GM12878 (cell line): ENCODE data around the gene FAM111B. TPM values are rescaled to one million over a fixed set of nuclear protein-coding genes. Genes with fewer than 3 reads are reported as not detected.

Experiments
- ATAC-seq: fragments of 200-7000 bp; cut with Tn5 transposase; 3 replicates; pipeline ENCODE4 v1.9.1; 2020; ENCODE audit warnings: mild to moderate bottlenecking, moderate library complexity
- BruUV-seq: library from RNA; stranded (reverse); fragments of 400-500 nt; replicated peaks from 2 replicates; lab custom pipeline; 2021; lab: Mats Ljungman, UMichigan
- CTCF ChIA-PET: fragments of 300-600 bp; sonication (Branson Sonifier 250); formaldehyde crosslinking; extraction: SDS; loops from one replicate; lab custom pipeline; 2021; ENCODE audit warnings: inconsistent platforms; lab: Yijun Ruan, JAX
- POLR2A ChIA-PET: fragments of 350-600 bp; formaldehyde crosslinking; extraction: SDS; loops from one replicate; lab custom pipeline; 2021; ENCODE audit warnings: inconsistent platforms; lab: Charles Lee
- RAD21 ChIA-PET: fragments of 300-600 bp; sonication (Branson Sonifier 250); formaldehyde crosslinking; loops from one replicate; lab custom pipeline; 2023; ENCODE audit warnings: antibody characterized with exemption; ENCODE audit not compliant: unreplicated experiment; lab: Charles Lee
- SMC1A ChIA-PET: fragments of 300-600 bp; sonication (Branson Sonifier 250); formaldehyde crosslinking; loops from one replicate; lab custom pipeline; 2023; ENCODE audit not compliant: unreplicated experiment, uncharacterized antibody; lab: Charles Lee
- DNase-seq: peaks from one replicate; pipeline ENCODE4 v3.0.0-alpha.2; 2011; ENCODE audit warnings: low read depth, low spot score
- FAIRE-seq: peaks from 3 replicates; lab custom pipeline; 2011; peaks lifted over from hg19 to GRCh38; lab: Jason Lieb, UNC
- H2AFZ ChIP-seq: 2 replicates; pipeline ENCODE4 v1.6.0; 2011; ENCODE audit warnings: low read depth, low read length, control low read depth; ENCODE audit not compliant: control insufficient read depth
- H3K27ac ChIP-seq: 2 replicates; pipeline ENCODE4 v1.5.1; 2011; ENCODE audit warnings: control low read depth; ENCODE audit not compliant: control insufficient read depth, insufficient read depth
- H3K27me3 ChIP-seq, 2 experiments: replicated peaks in 1 of 2; 2 replicates each; pipeline versions ENCODE4 v1.6.0 to v1.6.1; 2011; ENCODE audit warnings: low read length in 1 of 2; ENCODE audit not compliant: control insufficient read depth in 2 of 2, insufficient read depth in 2 of 2
- H3K36me3 ChIP-seq, 2 experiments: 2 replicates each; pipeline ENCODE4 v1.5.1; 2011; ENCODE audit warnings: low read length in 1 of 2; ENCODE audit not compliant: control insufficient read depth in 2 of 2, insufficient read depth in 2 of 2
- H3K4me1 ChIP-seq: 2 replicates; pipeline ENCODE4 v1.6.1; 2011; ENCODE audit warnings: mild to moderate bottlenecking, low read length, moderate library complexity, mixed read lengths; ENCODE audit not compliant: control insufficient read depth, insufficient read depth
- H3K4me2 ChIP-seq: 2 replicates; pipeline ENCODE4 v1.6.0; 2011; ENCODE audit warnings: control low read depth; ENCODE audit not compliant: control insufficient read depth, insufficient read depth
- H3K4me3 ChIP-seq: fragments of 200-600 bp; sonication (generic); 2 replicates; pipeline ENCODE4 v1.5.1; 2016
- H3K79me2 ChIP-seq: 2 replicates; pipeline ENCODE4 v1.6.0; 2011; ENCODE audit warnings: low read length; ENCODE audit not compliant: control insufficient read depth, insufficient read depth
- H3K9ac ChIP-seq: 2 replicates; pipeline ENCODE4 v1.8.0; 2011; ENCODE audit warnings: low read length, control low read depth, mixed read lengths; ENCODE audit not compliant: control insufficient read depth, insufficient read depth
- H3K9me3 ChIP-seq: replicated peaks from 3 replicates; pipeline ENCODE4 v1.5.1; 2011; ENCODE audit warnings: mild to moderate bottlenecking, low read length; ENCODE audit not compliant: control insufficient read depth, insufficient read depth
- H4K20me1 ChIP-seq: 2 replicates; pipeline ENCODE4 v1.6.0; 2011; ENCODE audit not compliant: control insufficient read depth, insufficient read depth
- in situ Hi-C: fragments of 300-500 bp; cut with MboI; formaldehyde crosslinking; loops from 9 replicates; pipeline ENCODE4 v1.14.3; 2018; ENCODE audit warnings: mixed read lengths
- intact Hi-C: fragments of 100-400 bp; cut with micrococcal nuclease; formaldehyde crosslinking; loops from one replicate; pipeline ENCODE4 v1.14.2; 2022; ENCODE audit not compliant: unreplicated experiment
- polyA plus RNA-seq, 11 experiments: library from polyadenylated mRNA; depleted of rRNA in 4 of 11; unstranded in 6 of 11; stranded (reverse) in 5 of 11; fragments of >200 nt; fragmentation: Nextera tagmentation in 4 of 11; fragmentation: Illumina TruSeq in 1 of 11; extraction: Ambion mirVana in 4 of 11; extraction: Trizol in 1 of 11; gene quantifications; 1 replicate in 1 of 11; 2 replicates in 10 of 11; pipeline versions ENCODE4 v1.2.1 to v1.2.3, GENCODE V29; 2011 to 2016; ENCODE audit warnings: inconsistent platforms in 2 of 11, missing spikeins in 2 of 11, low read depth in 1 of 11
- total RNA-seq, 4 experiments: library from RNA; depleted of rRNA in 3 of 4; stranded (reverse); fragments of >200 nt in 3 of 4; fragmentation: Illumina TruSeq in 1 of 4; extraction: Trizol in 1 of 4; gene quantifications; 2 replicates each; pipeline versions ENCODE4 v1.2.1 to v1.2.3, GENCODE V29; 2013 to 2021
- TF ChIP-seq, protein P1 (sequence below): fragments of 450-650 bp; IDR thresholded peaks from 2 replicates; pipeline ENCODE4 v1.6.1; 2017; ENCODE audit warnings: mild to moderate bottlenecking, low read depth, inconsistent platforms; ENCODE audit not compliant: poor library complexity, severe bottlenecking

The FAM111B gene
- total and polyA plus RNA-seq, 10 of the 15 experiments (the other 5 are each of a cell fraction or from before 2014, with no cell fraction given): 35.9 to 97.2 (median 62.1) TPM

DNA sequence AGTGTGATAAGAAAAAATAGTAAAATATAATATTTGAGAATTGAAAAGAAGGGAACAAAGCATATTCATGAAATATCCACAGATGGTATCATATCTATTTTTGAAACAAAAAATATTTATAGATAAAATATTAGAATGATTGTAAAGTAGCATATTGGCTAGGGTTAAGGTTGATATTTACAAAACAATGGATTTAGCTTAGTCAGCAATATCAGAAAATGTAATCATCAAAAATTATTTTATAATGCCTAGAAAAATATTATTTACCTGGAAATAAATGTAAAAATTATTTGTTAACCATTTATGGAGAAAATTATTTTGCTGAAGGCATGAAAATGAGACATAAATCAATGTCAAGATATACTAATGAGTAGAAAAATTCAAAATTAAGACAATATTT, 12.8 kb downstream of the FAM111B start:
- Histone ChIP-seq H3K36me3 (peaks cover 10 to 20% of the 10 kb centered on the region in 2 experiments), H3K4me3 (no peak overlapping the region), H3K9me3 (peaks cover 27% of the 10 kb centered on the region), H3K4me2 (no peak overlapping the region), H3K4me1 (no peaks in the 10 kb centered on the region), H2AFZ (no peak overlapping the region), H3K27me3 (no peaks in the 10 kb centered on the region), H3K79me2 (peaks cover 2% of the 10 kb centered on the region; the same call in 1 of the 2 replicates), H3K27ac (no peak overlapping the region), H3K9ac (no peak overlapping the region), H4K20me1 (no peaks in the 10 kb centered on the region)
- DNase-seq: no peak
- ChIA-PET SMC1A (interaction anchor here (0.6 to 4.7 kb wide), 7 partner anchors 8 to 470 kb away, joined by 3 to 32 read pairs (median 3); partner anchors contain the start of gene FAM111B), RAD21 (no interaction called here), POLR2A (interaction anchor here (1.1 kb wide), 1 partner anchor 10 kb away, joined by 3 read pairs; no protein-coding TSS in a partner anchor), CTCF (interaction anchor here (1.0 to 1.8 kb wide), 4 partner anchors 9 to 39 kb away, joined by 3 to 5 read pairs (median 3); no protein-coding TSS in a partner anchor)
- in situ Hi-C loops (no loop called here), intact Hi-C loops (no loop called here)
- no peak for ATAC-seq
- no TSS peak for BruUV-seq
- FAIRE-seq: no peak
- TF ChIP-seq, protein P1, sequence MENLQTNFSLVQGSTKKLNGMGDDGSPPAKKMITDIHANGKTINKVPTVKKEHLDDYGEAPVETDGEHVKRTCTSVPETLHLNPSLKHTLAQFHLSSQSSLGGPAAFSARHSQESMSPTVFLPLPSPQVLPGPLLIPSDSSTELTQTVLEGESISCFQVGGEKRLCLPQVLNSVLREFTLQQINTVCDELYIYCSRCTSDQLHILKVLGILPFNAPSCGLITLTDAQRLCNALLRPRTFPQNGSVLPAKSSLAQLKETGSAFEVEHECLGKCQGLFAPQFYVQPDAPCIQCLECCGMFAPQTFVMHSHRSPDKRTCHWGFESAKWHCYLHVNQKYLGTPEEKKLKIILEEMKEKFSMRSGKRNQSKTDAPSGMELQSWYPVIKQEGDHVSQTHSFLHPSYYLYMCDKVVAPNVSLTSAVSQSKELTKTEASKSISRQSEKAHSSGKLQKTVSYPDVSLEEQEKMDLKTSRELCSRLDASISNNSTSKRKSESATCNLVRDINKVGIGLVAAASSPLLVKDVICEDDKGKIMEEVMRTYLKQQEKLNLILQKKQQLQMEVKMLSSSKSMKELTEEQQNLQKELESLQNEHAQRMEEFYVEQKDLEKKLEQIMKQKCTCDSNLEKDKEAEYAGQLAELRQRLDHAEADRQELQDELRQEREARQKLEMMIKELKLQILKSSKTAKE: no peak
